ENCODE data around the gene PRSS58. TPM values are rescaled to one million over a fixed set of nuclear protein-coding genes. Genes with fewer than 3 reads are reported as not detected.

The PRSS58 gene

Small RNA genes within 50 kb of the gene (small RNA-seq; reads per million reads assigned to genes)
- not detected for gene TRBV1 (ENCODE audit: insufficient read depth)

Data from mesendoderm (in vitro differentiated cells).